Osteoblast (primary cell): Measurements from ENCODE around the gene WDR18. TPM values are rescaled to one million over a fixed set of nuclear protein-coding genes. Genes with fewer than 3 reads are reported as not detected.

Experiments used
- DNase-seq: peaks from one replicate; pipeline ENCODE4 v3.0.0; 2011; ENCODE audit warnings: low spot score, mixed read lengths; ENCODE audit not compliant: insufficient read length; ENCODE audit errors: missing footprints
- H2AFZ ChIP-seq: 2 replicates; pipeline ENCODE4 v1.6.0; 2011; ENCODE audit warnings: mild to moderate bottlenecking, low read length
- H3K27ac ChIP-seq: 2 replicates; pipeline ENCODE4 v1.5.1; 2011; ENCODE audit warnings: mild to moderate bottlenecking, low read depth, low read length, moderate library complexity
- H3K27me3 ChIP-seq: 2 replicates; pipeline ENCODE4 v1.6.0; 2012; ENCODE audit warnings: mild to moderate bottlenecking, control low read depth, inconsistent platforms, low read length, moderate library complexity; ENCODE audit not compliant: insufficient read depth
- H3K36me3 ChIP-seq: 2 replicates; pipeline ENCODE4 v1.5.1; 2011; ENCODE audit warnings: mild to moderate bottlenecking, low read length, control low read depth, moderate library complexity; ENCODE audit not compliant: insufficient read depth
- H3K4me1 ChIP-seq: 2 replicates; pipeline ENCODE4 v1.5.1; 2011; ENCODE audit warnings: mild to moderate bottlenecking, low read length, control low read depth, moderate library complexity; ENCODE audit not compliant: insufficient read depth
- H3K4me2 ChIP-seq: 2 replicates; pipeline ENCODE4 v1.6.0; 2011; ENCODE audit warnings: mild to moderate bottlenecking, low read length; ENCODE audit not compliant: insufficient read depth
- H3K4me3 ChIP-seq: fragments of 200-600 bp; sonication (generic); 3 replicates; pipeline ENCODE4 v1.5.1; 2012; ENCODE audit warnings: mild to moderate bottlenecking, low read length, inconsistent platforms; ENCODE audit not compliant: insufficient read depth
- H3K79me2 ChIP-seq: 2 replicates; pipeline ENCODE4 v1.6.0; 2012; ENCODE audit warnings: mild to moderate bottlenecking, low read length, control low read depth, inconsistent platforms; ENCODE audit not compliant: insufficient read depth
- H3K9me3 ChIP-seq: 2 replicates; pipeline ENCODE4 v1.5.1; 2011; ENCODE audit warnings: low read depth, low read length, control low read depth
- H4K20me1 ChIP-seq: 2 replicates; pipeline ENCODE4 v1.6.0; 2012; ENCODE audit warnings: mild to moderate bottlenecking, low read length, control low read depth; ENCODE audit not compliant: insufficient read depth
- total RNA-seq: library from RNA; depleted of rRNA; stranded (reverse); fragments of >200 nt; gene quantifications from 2 replicates; pipeline ENCODE4 v1.2.3, GENCODE V29; 2012
- TF ChIP-seq, protein P1 (sequence below): IDR thresholded peaks from 2 replicates; pipeline ENCODE4 v1.5.1; 2011; ENCODE audit warnings: mild to moderate bottlenecking, low read depth, low read length, moderate library complexity; ENCODE audit errors: extremely low read depth

WDR18 gene
- total RNA-seq, 1 donor, result 45.6 TPM

DNA sequence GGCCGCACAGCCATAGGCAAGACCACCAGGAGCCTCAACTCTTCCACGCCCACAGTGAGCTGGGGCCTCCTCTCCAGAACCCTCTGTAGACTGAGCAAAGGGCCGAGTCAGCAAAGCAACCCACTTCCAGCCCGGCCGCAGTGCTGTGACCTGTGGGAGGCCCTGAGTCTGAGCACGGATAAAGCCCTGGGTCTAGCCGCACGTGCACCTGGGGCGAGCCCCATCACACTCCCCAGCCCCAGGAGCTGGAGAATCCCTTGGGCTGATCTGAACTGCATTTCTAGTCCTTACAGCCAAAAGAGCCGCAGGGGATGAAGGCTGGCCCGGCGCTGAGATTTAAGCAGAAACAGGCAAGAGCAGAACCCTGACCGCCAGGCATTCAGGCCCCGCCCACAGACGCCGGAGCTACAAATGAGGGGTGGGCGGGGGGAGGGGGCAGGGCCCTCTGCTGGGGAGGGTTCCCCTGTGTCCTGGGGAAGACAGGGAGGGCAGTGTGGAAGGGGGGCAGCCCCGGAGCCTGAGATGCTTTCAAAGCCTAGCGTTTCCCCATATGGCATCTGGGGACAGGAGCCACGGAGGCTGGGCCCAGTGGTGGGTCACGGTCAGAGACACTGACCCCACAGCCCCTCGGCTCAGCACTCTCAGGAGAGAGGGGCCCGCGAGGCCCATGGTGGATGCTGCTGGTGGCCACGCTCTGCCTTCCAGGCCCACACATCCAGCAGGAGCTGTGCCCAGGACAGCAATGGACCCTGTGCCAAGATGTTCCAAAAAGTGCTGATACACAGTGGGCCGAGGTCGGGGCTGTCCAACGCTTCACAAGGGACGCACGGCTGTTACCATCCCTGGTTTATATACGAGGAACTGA is 31.9 kb downstream of the WDR18 start:
- no peak for DNase-seq
- peaks cover 68% of the 10 kb centered on the region for H4K20me1 ChIP-seq
- H3K79me2 ChIP-seq, result peaks cover 82% of the 10 kb centered on the region
- no peaks in the 10 kb centered on the region for H3K27me3 ChIP-seq
- H3K4me3 ChIP-seq, result no peak overlapping the region
- H3K27ac ChIP-seq, result peak overlapping the region; percentile 31
- TF ChIP-seq, protein P1, sequence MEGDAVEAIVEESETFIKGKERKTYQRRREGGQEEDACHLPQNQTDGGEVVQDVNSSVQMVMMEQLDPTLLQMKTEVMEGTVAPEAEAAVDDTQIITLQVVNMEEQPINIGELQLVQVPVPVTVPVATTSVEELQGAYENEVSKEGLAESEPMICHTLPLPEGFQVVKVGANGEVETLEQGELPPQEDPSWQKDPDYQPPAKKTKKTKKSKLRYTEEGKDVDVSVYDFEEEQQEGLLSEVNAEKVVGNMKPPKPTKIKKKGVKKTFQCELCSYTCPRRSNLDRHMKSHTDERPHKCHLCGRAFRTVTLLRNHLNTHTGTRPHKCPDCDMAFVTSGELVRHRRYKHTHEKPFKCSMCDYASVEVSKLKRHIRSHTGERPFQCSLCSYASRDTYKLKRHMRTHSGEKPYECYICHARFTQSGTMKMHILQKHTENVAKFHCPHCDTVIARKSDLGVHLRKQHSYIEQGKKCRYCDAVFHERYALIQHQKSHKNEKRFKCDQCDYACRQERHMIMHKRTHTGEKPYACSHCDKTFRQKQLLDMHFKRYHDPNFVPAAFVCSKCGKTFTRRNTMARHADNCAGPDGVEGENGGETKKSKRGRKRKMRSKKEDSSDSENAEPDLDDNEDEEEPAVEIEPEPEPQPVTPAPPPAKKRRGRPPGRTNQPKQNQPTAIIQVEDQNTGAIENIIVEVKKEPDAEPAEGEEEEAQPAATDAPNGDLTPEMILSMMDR, result no peak
- H3K4me2 ChIP-seq, result peak overlapping the region; percentile 22
- H3K9me3 ChIP-seq, result no peaks in the 10 kb centered on the region
- H3K36me3 ChIP-seq, result peaks cover 17% of the 10 kb centered on the region
- no peak overlapping the region for H2AFZ ChIP-seq
- peaks cover 30% of the 10 kb centered on the region for H3K4me1 ChIP-seq

GRCh38 chr19:1016647-1017114 is 32.5 kb downstream of the WDR18 start:
- H3K79me2 ChIP-seq, result peaks cover 82% of the 10 kb centered on the region
- H3K36me3 ChIP-seq, result peaks cover 15% of the 10 kb centered on the region
- no peaks in the 10 kb centered on the region for H3K27me3 ChIP-seq
- H4K20me1 ChIP-seq, result peaks cover 68% of the 10 kb centered on the region
- H3K4me2 ChIP-seq, result peak overlapping the region; percentile 50
- TF ChIP-seq, protein P1, result no peak
- no peaks in the 10 kb centered on the region for H3K9me3 ChIP-seq
- H3K27ac ChIP-seq, result peak overlapping the region; percentile 31
- no peak overlapping the region for H2AFZ ChIP-seq
- peaks cover 30% of the 10 kb centered on the region for H3K4me1 ChIP-seq
- H3K4me3 ChIP-seq, result no peak overlapping the region
- DNase-seq, result peak; percentile 98

DNA sequence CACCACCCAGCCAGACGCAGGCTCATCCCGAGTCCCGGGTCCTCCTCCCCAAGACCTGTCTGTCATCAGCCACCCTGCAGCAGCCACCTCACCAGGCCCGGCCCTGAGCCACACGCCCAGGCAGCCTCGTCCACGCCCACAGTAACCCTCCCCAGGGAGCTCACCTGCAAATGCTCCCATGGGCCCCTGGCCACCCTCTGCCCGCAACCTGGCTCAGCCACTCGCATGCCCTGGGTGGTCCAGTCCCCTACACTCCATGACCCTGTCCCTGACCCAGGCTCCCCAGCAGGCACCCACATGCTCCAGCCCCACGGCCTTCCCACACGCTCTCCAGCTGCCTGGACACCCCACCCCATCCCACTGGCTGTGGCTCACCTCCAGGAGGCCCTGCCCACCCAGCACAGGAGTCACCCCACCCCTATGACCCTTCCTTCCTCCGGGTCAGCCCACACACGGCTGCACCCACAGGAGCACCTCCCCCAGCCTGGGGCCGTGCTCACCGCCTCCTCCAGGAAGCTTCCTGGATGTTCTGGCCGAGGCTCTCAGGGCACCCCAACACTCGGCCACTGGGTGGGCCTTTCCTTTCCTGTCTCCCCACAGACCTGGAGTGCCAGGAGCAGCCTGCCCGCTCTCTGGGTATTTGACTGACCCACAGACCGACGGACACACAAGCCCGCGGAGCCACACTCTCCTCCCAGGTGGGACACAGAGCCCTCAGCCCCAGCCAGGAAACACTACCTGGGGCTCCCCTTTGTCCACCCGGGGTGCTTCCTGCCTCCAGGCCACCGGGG is 33.2 kb downstream of the WDR18 start:
- H2AFZ ChIP-seq, result no peak overlapping the region
- no peak for DNase-seq
- H3K27ac ChIP-seq, result peak overlapping the region; percentile 31
- H3K27me3 ChIP-seq, result no peaks in the 10 kb centered on the region
- peak overlapping the region; percentile 50 for H3K4me2 ChIP-seq
- H3K4me1 ChIP-seq, result peaks cover 30% of the 10 kb centered on the region
- TF ChIP-seq, protein P1, result no peak
- H3K79me2 ChIP-seq, result peaks cover 82% of the 10 kb centered on the region
- H3K4me3 ChIP-seq, result peak overlapping the region; percentile 10
- H4K20me1 ChIP-seq, result peaks cover 68% of the 10 kb centered on the region
- peaks cover 9% of the 10 kb centered on the region for H3K36me3 ChIP-seq
- no peaks in the 10 kb centered on the region for H3K9me3 ChIP-seq

GRCh38 chr19:1017906-1018305 is 33.8 kb downstream of the WDR18 start:
- TF ChIP-seq, protein P1, result no peak
- H2AFZ ChIP-seq, result no peak overlapping the region
- H3K27me3 ChIP-seq, result no peaks in the 10 kb centered on the region
- DNase-seq, result no peak
- H3K79me2 ChIP-seq, result peaks cover 81% of the 10 kb centered on the region
- peaks cover 31% of the 10 kb centered on the region for H3K4me1 ChIP-seq
- H3K27ac ChIP-seq, result peak overlapping the region; percentile 31
- no peaks in the 10 kb centered on the region for H3K9me3 ChIP-seq
- no peak overlapping the region for H3K4me3 ChIP-seq
- H3K4me2 ChIP-seq, result peak overlapping the region; percentile 50
- peaks cover 68% of the 10 kb centered on the region for H4K20me1 ChIP-seq
- peaks cover 8% of the 10 kb centered on the region for H3K36me3 ChIP-seq
